HUES48 (cell line): Measurements from ENCODE around the gene CLCA1.

ENCODE experiments used
- H3K27ac ChIP-seq: one replicate; pipeline ENCODE4 v1.7.0; 2013; ENCODE audit warnings: low read depth, low read length, inconsistent platforms
- H3K27me3 ChIP-seq: 2 replicates; pipeline ENCODE4 v1.6.1; 2013; ENCODE audit warnings: mild to moderate bottlenecking, low read length; ENCODE audit not compliant: control insufficient read depth, insufficient read depth
- H3K36me3 ChIP-seq: 2 replicates; pipeline ENCODE4 v1.6.1; 2013; ENCODE audit warnings: low read length; ENCODE audit not compliant: control insufficient read depth, insufficient read depth
- H3K4me1 ChIP-seq: 2 replicates; pipeline ENCODE4 v1.6.1; 2013; ENCODE audit warnings: mild to moderate bottlenecking, low read length; ENCODE audit not compliant: control insufficient read depth, insufficient read depth
- H3K4me3 ChIP-seq: 2 replicates; pipeline ENCODE4 v1.5.1; 2013; ENCODE audit warnings: mild to moderate bottlenecking, low read depth, low read length
- H3K9ac ChIP-seq: 2 replicates; pipeline ENCODE4 v1.6.1; 2013; ENCODE audit warnings: mild to moderate bottlenecking, low read depth, low read length, moderate library complexity
- H3K9me3 ChIP-seq: 2 replicates; pipeline ENCODE4 v1.6.1; 2013; ENCODE audit warnings: low read length; ENCODE audit not compliant: control insufficient read depth, insufficient read depth

CLCA1 gene

GRCh38 chr1:86436041-86436440 is 32.7 kb upstream of the CLCA1 start:
- Histone ChIP-seq H3K27me3 (no peaks in the 10 kb centered on the region), H3K4me3 (no peak overlapping the region), H3K27ac (no peak overlapping the region), H3K9me3 (no peaks in the 10 kb centered on the region), H3K9ac (no peak overlapping the region), H3K36me3 (no peaks in the 10 kb centered on the region), H3K4me1 (no peaks in the 10 kb centered on the region)

DNA sequence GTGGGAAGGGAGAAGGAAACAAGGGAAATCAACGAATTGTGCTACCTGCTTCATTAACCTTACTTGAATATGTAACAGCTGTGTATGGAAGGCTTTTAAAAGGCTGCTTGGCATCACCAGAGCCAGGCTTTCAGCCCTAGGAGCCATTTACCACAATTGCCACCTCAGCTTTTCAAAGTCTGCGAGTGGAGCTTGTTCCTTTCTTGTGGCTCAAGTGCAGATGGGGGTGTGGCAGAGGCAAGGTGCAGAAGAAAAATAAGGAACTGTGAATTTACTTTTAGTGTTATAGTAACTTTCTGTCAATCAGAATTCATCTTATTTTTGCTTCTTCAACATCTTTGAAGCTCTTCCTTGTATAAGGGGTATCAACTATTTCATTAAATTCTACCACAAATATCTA is 27.1 kb upstream of the CLCA1 start:
- no peaks in the 10 kb centered on the region for H3K4me1 ChIP-seq
- H3K27me3 ChIP-seq = no peaks in the 10 kb centered on the region
- no peaks in the 10 kb centered on the region for H3K36me3 ChIP-seq
- no peak overlapping the region for H3K27ac ChIP-seq
- H3K9ac ChIP-seq = no peak overlapping the region
- no peak overlapping the region for H3K4me3 ChIP-seq
- H3K9me3 ChIP-seq = no peaks in the 10 kb centered on the region

GRCh38 chr1:86441997-86442396 is 26.7 kb upstream of the CLCA1 start:
- no peaks in the 10 kb centered on the region for H3K9me3 ChIP-seq
- H3K36me3 ChIP-seq = no peaks in the 10 kb centered on the region
- H3K9ac ChIP-seq = no peak overlapping the region
- H3K4me1 ChIP-seq = no peaks in the 10 kb centered on the region
- no peak overlapping the region for H3K27ac ChIP-seq
- no peaks in the 10 kb centered on the region for H3K27me3 ChIP-seq
- no peak overlapping the region for H3K4me3 ChIP-seq

DNA sequence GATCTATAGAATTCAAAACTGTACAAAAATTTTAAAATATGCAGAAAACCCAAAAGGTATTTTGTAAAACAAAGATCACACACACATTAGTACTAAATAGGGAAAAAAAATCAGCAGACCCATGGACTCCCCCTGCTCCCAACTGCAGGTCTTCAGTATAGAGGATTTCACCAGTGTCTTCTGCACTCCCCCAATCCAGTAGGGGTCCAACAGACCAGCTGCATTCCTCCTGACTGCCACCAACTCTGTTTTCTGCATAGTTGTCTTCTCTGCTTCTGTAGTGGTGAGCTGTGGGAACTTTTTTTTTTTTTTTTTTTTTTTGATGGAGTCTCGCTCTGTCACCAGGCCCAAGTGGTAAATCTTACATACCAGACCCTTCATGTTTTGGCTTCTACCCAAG is 22.8 kb upstream of the CLCA1 start:
- Histone ChIP-seq H3K4me3 (no peak overlapping the region), H3K36me3 (no peaks in the 10 kb centered on the region), H3K9me3 (no peaks in the 10 kb centered on the region), H3K27me3 (no peaks in the 10 kb centered on the region), H3K4me1 (peaks cover 2% of the 10 kb centered on the region; the same call in 1 of the 2 replicates), H3K27ac (no peak overlapping the region), H3K9ac (no peak overlapping the region)

DNA sequence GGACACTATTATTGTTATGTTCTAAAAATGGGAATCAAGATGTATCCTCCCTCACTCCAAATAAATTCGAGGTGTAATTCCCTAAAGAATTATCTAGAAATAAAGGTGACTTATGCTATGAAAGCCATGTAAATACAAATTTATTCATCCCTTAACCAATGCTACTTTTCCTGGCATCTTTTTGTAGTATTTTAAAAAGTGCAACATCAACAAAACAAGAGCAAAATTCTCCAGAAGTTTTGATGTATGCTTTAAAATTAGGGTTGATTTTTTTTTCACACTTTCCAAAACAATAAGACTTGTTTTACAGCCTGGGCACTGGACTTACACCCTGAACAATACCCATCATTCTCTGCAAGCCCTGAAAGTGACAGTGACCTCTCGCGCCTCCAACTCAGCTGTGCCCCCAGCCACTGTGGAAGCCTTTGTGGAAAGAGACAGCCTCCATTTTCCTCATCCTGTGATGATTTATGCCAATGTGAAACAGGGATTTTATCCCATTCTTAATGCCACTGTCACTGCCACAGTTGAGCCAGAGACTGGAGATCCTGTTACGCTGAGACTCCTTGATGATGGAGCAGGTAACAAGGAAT is 21.4 kb upstream of the CLCA1 start:
- no peaks in the 10 kb centered on the region for H3K27me3 ChIP-seq
- H3K4me3 ChIP-seq = no peak overlapping the region
- H3K36me3 ChIP-seq = no peaks in the 10 kb centered on the region

GRCh38 chr1:86448670-86449069 is 20.1 kb upstream of the CLCA1 start:
- no peak overlapping the region for H3K27ac ChIP-seq
- H3K27me3 ChIP-seq = no peaks in the 10 kb centered on the region
- peaks cover 4% of the 10 kb centered on the region; the same call in 1 of the 2 replicates for H3K4me1 ChIP-seq
- H3K9me3 ChIP-seq = no peaks in the 10 kb centered on the region
- H3K36me3 ChIP-seq = no peaks in the 10 kb centered on the region
- H3K9ac ChIP-seq = no peak overlapping the region
- no peak overlapping the region for H3K4me3 ChIP-seq

More for the DNA sequence above, 21.4 kb upstream of the CLCA1 start:
- Histone ChIP-seq H3K27ac (no peak overlapping the region), H3K9ac (no peak overlapping the region), H3K4me1 (peaks cover 4% of the 10 kb centered on the region; the same call in 1 of the 2 replicates), H3K9me3 (no peaks in the 10 kb centered on the region)

GRCh38 chr1:86449103-86449502 is 19.6 kb upstream of the CLCA1 start:
- no peak overlapping the region for H3K4me3 ChIP-seq
- H3K27me3 ChIP-seq = no peaks in the 10 kb centered on the region
- H3K27ac ChIP-seq = no peak overlapping the region
- no peaks in the 10 kb centered on the region for H3K9me3 ChIP-seq
- no peak overlapping the region for H3K9ac ChIP-seq
- H3K36me3 ChIP-seq = no peaks in the 10 kb centered on the region
- H3K4me1 ChIP-seq = peaks cover 4% of the 10 kb centered on the region; the same call in 1 of the 2 replicates

DNA sequence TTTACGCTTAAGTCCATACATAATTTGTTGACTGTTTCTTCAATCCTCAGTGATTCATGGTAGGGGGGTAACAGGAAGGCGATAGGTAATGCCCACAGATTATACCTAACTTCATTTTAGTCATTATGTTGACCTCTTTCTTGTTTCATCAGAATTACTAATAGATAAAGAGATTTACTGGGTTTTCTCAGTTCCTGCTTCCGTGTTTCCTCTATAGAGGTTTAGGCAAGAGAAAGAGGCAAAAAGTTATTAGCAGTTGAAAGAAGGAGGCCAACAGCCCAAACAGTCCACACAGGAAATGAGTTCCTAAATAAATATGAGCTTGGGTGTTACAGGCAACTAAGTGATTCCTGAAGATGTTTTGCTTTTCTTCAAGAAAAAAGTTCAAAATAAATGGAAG is 17.9 kb upstream of the CLCA1 start:
- peaks cover 4% of the 10 kb centered on the region; the same call in 1 of the 2 replicates for H3K4me1 ChIP-seq
- H3K27me3 ChIP-seq = no peaks in the 10 kb centered on the region
- no peaks in the 10 kb centered on the region for H3K9me3 ChIP-seq
- no peaks in the 10 kb centered on the region for H3K36me3 ChIP-seq
- H3K9ac ChIP-seq = no peak overlapping the region
- no peak overlapping the region for H3K27ac ChIP-seq
- no peak overlapping the region for H3K4me3 ChIP-seq

- H3K4me3 ChIP-seq = no peak overlapping the region
- H3K36me3 ChIP-seq = no peaks in the 10 kb centered on the region
- no peak overlapping the region for H3K27ac ChIP-seq
- H3K27me3 ChIP-seq = no peaks in the 10 kb centered on the region
- H3K4me1 ChIP-seq = peaks cover 4% of the 10 kb centered on the region; the same call in 1 of the 2 replicates
- no peaks in the 10 kb centered on the region for H3K9me3 ChIP-seq
- H3K9ac ChIP-seq = no peak overlapping the region
Observed at GRCh38 chr1:86453664-86454063, 15.1 kb upstream of the CLCA1 start.

DNA sequence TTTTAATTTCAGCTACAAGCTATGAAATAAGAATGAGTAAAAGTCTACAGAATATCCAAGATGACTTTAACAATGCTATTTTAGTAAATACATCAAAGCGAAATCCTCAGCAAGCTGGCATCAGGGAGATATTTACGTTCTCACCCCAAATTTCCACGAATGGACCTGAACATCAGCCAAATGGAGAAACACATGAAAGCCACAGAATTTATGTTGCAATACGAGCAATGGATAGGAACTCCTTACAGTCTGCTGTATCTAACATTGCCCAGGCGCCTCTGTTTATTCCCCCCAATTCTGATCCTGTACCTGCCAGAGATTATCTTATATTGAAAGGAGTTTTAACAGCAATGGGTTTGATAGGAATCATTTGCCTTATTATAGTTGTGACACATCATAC is 13.7 kb upstream of the CLCA1 start:
- Histone ChIP-seq H3K27me3 (no peaks in the 10 kb centered on the region), H3K36me3 (no peaks in the 10 kb centered on the region), H3K9me3 (no peaks in the 10 kb centered on the region), H3K9ac (no peak overlapping the region), H3K27ac (no peak overlapping the region), H3K4me1 (peaks cover 4% of the 10 kb centered on the region; the same call in 1 of the 2 replicates), H3K4me3 (no peak overlapping the region)

- Histone ChIP-seq H3K36me3 (no peaks in the 10 kb centered on the region), H3K27ac (no peak overlapping the region), H3K27me3 (no peaks in the 10 kb centered on the region), H3K4me1 (no peaks in the 10 kb centered on the region), H3K9me3 (no peaks in the 10 kb centered on the region), H3K9ac (no peak overlapping the region), H3K4me3 (no peak overlapping the region)
Observed at GRCh38 chr1:86460998-86461397, 7.7 kb upstream of the CLCA1 start.
